ENCODE measurements around the gene SCUBE2. TPM values are rescaled to one million over a fixed set of nuclear protein-coding genes. Genes with fewer than 3 reads are reported as not detected.

SCUBE2 gene
- total and polyA plus RNA-seq, 12 donors: 0.22 to 4.1 (median 1.5) TPM

DNA sequence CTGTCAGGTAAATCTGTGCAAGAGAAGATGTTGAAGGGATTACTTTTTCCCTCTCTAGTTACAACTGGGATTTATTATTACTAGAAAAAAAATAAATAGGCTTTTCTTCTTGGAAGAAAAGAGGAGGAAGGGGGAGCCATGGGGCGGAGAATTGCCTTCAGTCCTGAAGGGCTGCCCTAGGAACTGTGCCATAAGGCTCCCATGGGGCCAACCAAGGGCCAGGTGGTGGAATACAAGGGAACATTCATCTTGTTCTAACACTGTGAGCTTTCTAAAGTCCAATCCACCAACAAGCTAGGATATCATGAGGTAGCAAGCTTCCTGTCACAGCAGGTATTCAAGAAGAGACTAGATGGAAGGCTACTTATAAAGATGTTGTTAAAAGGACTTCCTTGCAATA is 62.8 kb downstream of the SCUBE2 start:
- intact Hi-C loops (cut with DNase I): no loop called here
- no peak overlapping the region for H3K27ac ChIP-seq
- H3K36me3 ChIP-seq: peaks cover 0 to 2% (median 0%) of the 10 kb centered on the region in 9 donors
- 86 to 89% methylated on average over 1 of the region's 1 CpG for WGBS, 2 donors
- peaks cover 0 to 15% (median 0%) of the 10 kb centered on the region in 9 donors for H3K4me1 ChIP-seq
- no peak for TF ChIP-seq CTCF (IDR thresholded peaks at IDR 0.05)
- H3K27me3 ChIP-seq: no peaks in the 10 kb centered on the region
- DNase-seq (no peak), ATAC-seq (peak in 1 of 8 donors; percentile 42)
- H3K4me3 ChIP-seq: no peak overlapping the region
- H3K9me3 ChIP-seq: no peaks in the 10 kb centered on the region

GRCh38 chr11:9025101-9025850 is 66.1 kb downstream of the SCUBE2 start:
- intact Hi-C loops (cut with DNase I): no loop called here
- peaks cover 0 to 33% (median 7%) of the 10 kb centered on the region in 9 donors for H3K4me1 ChIP-seq

GRCh38 chr11:9022961-9023680 is 68.3 kb downstream of the SCUBE2 start:
- no peak for TF ChIP-seq CTCF (IDR thresholded peaks at IDR 0.05)
- DNase-seq: no peak
- H3K4me3 ChIP-seq: no peak overlapping the region
- 93 to 96% methylated on average over 9 of the region's 9 CpGs for WGBS, 2 donors
- H3K36me3 ChIP-seq: peaks cover 0 to 2% (median 0%) of the 10 kb centered on the region in 9 donors
- no peak overlapping the region for H3K27ac ChIP-seq
- H3K4me1 ChIP-seq: peaks cover 0 to 27% (median 7%) of the 10 kb centered on the region in 9 donors
- no peaks in the 10 kb centered on the region for H3K9me3 ChIP-seq
- H3K27me3 ChIP-seq: no peaks in the 10 kb centered on the region
- intact Hi-C loops (cut with DNase I): no loop called here
- no peak for ATAC-seq

More at GRCh38 chr11:9025101-9025850, 66.1 kb downstream of the SCUBE2 start:
- Histone ChIP-seq H3K9me3 (no peaks in the 10 kb centered on the region), H3K4me3 (no peak overlapping the region), H3K36me3 (peaks cover 0 to 2% (median 0%) of the 10 kb centered on the region in 9 donors), H3K27ac (no peak overlapping the region), H3K27me3 (no peaks in the 10 kb centered on the region)
- ATAC-seq (no peak), DNase-seq (no peak)
- no peak for TF ChIP-seq CTCF (IDR thresholded peaks at IDR 0.05)
- WGBS, 2 donors: 78 to 88% methylated on average over 9 of the region's 9 CpGs

- Histone ChIP-seq H3K9me3 (no peaks in the 10 kb centered on the region), H3K4me1 (peaks cover 0 to 49% (median 26%) of the 10 kb centered on the region in 9 donors), H3K27ac (no peak overlapping the region), H3K4me3 (no peak overlapping the region), H3K27me3 (no peaks in the 10 kb centered on the region), H3K36me3 (peaks cover 0 to 2% (median 0%) of the 10 kb centered on the region in 9 donors)
- no peak for TF ChIP-seq CTCF (IDR thresholded peaks at IDR 0.05)
- DNase-seq (no peak), ATAC-seq (no peak)
- 23 to 32% methylated on average over 8 of the region's 8 CpGs for WGBS, 2 donors
- intact Hi-C loops (cut with DNase I): no loop called here
These were observed 70.5 kb downstream of the SCUBE2 start for GRCh38 chr11:9020916-9021315.

Data from heart right ventricle (tissue), 16 donors.